Endothelial cell of umbilical vein (primary cell): Measurements from ENCODE around the gene MID1. TPM values are rescaled to one million over a fixed set of nuclear protein-coding genes. Genes with fewer than 3 reads are reported as not detected.

Experiments
- BruUV-seq: library from RNA; stranded (reverse); fragments of 400-500 nt; replicated peaks from 2 replicates; lab custom pipeline; 2021; lab: Mats Ljungman, UMichigan
- CTCF ChIA-PET: fragments of 300-600, 350-600 bp; sonication (Branson Sonifier 250); formaldehyde crosslinking; loops from one replicate; lab custom pipeline; 2021; ENCODE audit warnings: antibody characterized with exemption, inconsistent platforms; lab: Charles Lee
- POLR2A ChIA-PET: fragments of 300-600, 350-600 bp; sonication (Branson Sonifier 250); formaldehyde crosslinking; loops from one replicate; lab custom pipeline; 2021; ENCODE audit warnings: antibody characterized with exemption, inconsistent platforms; lab: Charles Lee
- DNase-seq: peaks from one replicate; pipeline ENCODE4 v3.0.0-alpha.2; 2011; ENCODE audit warnings: low read depth, low spot score
- FAIRE-seq: peaks from 2 replicates; lab custom pipeline; 2011; peaks lifted over from hg19 to GRCh38; lab: Jason Lieb, UNC
- H2AFZ ChIP-seq: 2 replicates; pipeline ENCODE4 v1.6.0; 2012; ENCODE audit warnings: low read depth, low read length, control low read depth, inconsistent platforms
- H3K27ac ChIP-seq: 2 replicates; pipeline ENCODE4 v1.5.1; 2011; ENCODE audit warnings: low read depth, mild to moderate bottlenecking, control low read depth, low read length, moderate library complexity; ENCODE audit not compliant: insufficient read depth
- H3K27me3 ChIP-seq, 2 experiments: 2 replicates each; pipeline versions ENCODE4 v1.6.0 to v1.6.1; 2011; ENCODE audit warnings: low read length in 2 of 2, mixed read lengths in 1 of 2; ENCODE audit not compliant: control insufficient read depth in 2 of 2, insufficient read depth in 2 of 2
- H3K36me3 ChIP-seq, 2 experiments: 2 replicates in 1 of 2; 3 replicates in 1 of 2; pipeline ENCODE4 v1.5.1; 2011; ENCODE audit warnings: low read length in 2 of 2, mild to moderate bottlenecking in 1 of 2, moderate library complexity in 1 of 2; ENCODE audit not compliant: control insufficient read depth in 2 of 2, insufficient read depth in 2 of 2; ENCODE audit errors: extremely low read depth in 1 of 2
- H3K4me1 ChIP-seq: 3 replicates; pipeline ENCODE4 v1.5.1; 2011; ENCODE audit warnings: mild to moderate bottlenecking, low read length; ENCODE audit not compliant: control insufficient read depth, insufficient read depth; ENCODE audit errors: extremely low read depth
- H3K4me2 ChIP-seq: 2 replicates; pipeline ENCODE4 v1.6.1; 2011; ENCODE audit warnings: low read length, control low read depth, mixed read lengths; ENCODE audit not compliant: insufficient read depth
- H3K4me3 ChIP-seq, 3 experiments: fragments of 200-600 bp in 1 of 3; sonication (generic), shearing (Covaris generic) in 1 of 3; replicated peaks in 1 of 3; 2 replicates each; pipeline ENCODE4 v1.5.1; 2011 to 2016; ENCODE audit warnings: control low read depth in 3 of 3, low read length in 3 of 3, mild to moderate bottlenecking in 2 of 3, inconsistent platforms in 1 of 3, low read depth in 1 of 3, moderate library complexity in 1 of 3; ENCODE audit not compliant: insufficient read depth in 1 of 3
- H3K79me2 ChIP-seq: 2 replicates; pipeline ENCODE4 v1.6.0; 2012; ENCODE audit warnings: low read length, inconsistent platforms; ENCODE audit not compliant: control insufficient read depth, insufficient read depth
- H3K9ac ChIP-seq: replicated peaks from 2 replicates; pipeline ENCODE3; 2011; ENCODE audit warnings: low read length, control low read depth; ENCODE audit not compliant: insufficient read depth; ENCODE audit errors: extremely low read depth
- H3K9me1 ChIP-seq: replicated peaks from 3 replicates; pipeline ENCODE4 v1.6.0; 2011; ENCODE audit warnings: mild to moderate bottlenecking, low read length; ENCODE audit not compliant: control insufficient read depth, insufficient read depth; ENCODE audit errors: extremely low read depth
- H3K9me3 ChIP-seq: replicated peaks from 2 replicates; pipeline ENCODE4 v1.5.1; 2012; ENCODE audit warnings: low read length, inconsistent platforms; ENCODE audit not compliant: control insufficient read depth, insufficient read depth
- H4K20me1 ChIP-seq: replicated peaks from 2 replicates; pipeline ENCODE3; 2011; ENCODE audit warnings: mild to moderate bottlenecking, low read length; ENCODE audit not compliant: control insufficient read depth, insufficient read depth; ENCODE audit errors: extremely low read depth
- EZH2 ChIP-seq: IDR thresholded peaks from 2 replicates; pipeline ENCODE4 v1.6.1; 2012; ENCODE audit warnings: borderline replicate concordance, low read depth, mild to moderate bottlenecking, moderate library complexity, low read length, inconsistent platforms; ENCODE audit not compliant: severe bottlenecking
- FOS ChIP-seq: IDR thresholded peaks from 2 replicates; pipeline ENCODE4 v1.6.1; 2011; ENCODE audit warnings: mild to moderate bottlenecking, low read length, moderate library complexity, borderline replicate concordance; ENCODE audit not compliant: insufficient read depth
- GATA2 ChIP-seq: IDR thresholded peaks from 2 replicates; pipeline ENCODE4 v1.7.0; 2011; ENCODE audit warnings: low read depth, mild to moderate bottlenecking, moderate library complexity, mixed read lengths, low read length; ENCODE audit not compliant: insufficient read length, insufficient read depth
- JUN ChIP-seq: IDR thresholded peaks from 2 replicates; pipeline ENCODE4 v1.6.1; 2011; ENCODE audit warnings: borderline replicate concordance, low read depth; ENCODE audit not compliant: insufficient read length, insufficient read depth
- MYC ChIP-seq: IDR thresholded peaks from one replicate; pipeline ENCODE4 v1.6.1; 2011; ENCODE audit warnings: mild to moderate bottlenecking, low read depth, low read length
- POLR2A ChIP-seq: IDR thresholded peaks from 2 replicates; pipeline ENCODE4 v1.6.1; 2012; ENCODE audit warnings: low read depth, mild to moderate bottlenecking, control low read depth, low read length
- POLR2AphosphoS5 ChIP-seq: IDR thresholded peaks from 2 replicates; pipeline ENCODE4 v1.6.1; 2012; ENCODE audit warnings: low read depth, mild to moderate bottlenecking, control low read depth, low read length, moderate library complexity; ENCODE audit not compliant: insufficient read depth
- dilution Hi-C: fragments of 300-500 bp; cut with MboI; formaldehyde crosslinking; loops from one replicate; pipeline ENCODE4 v1.15.0; 2019; ENCODE audit warnings: low sequenced_read_pairs; ENCODE audit not compliant: extremely low pct_ligation_motif_present
- intact Hi-C: fragments of 100-400 bp; cut with micrococcal nuclease; formaldehyde crosslinking; loops from one replicate; pipeline ENCODE4 v1.10.0; 2022
- polyA plus RNA-seq, 4 experiments: library from polyadenylated mRNA; depleted of rRNA in 3 of 4; stranded (reverse) in 3 of 4; unstranded in 1 of 4; fragments of >200 nt; gene quantifications; 2 replicates each; pipeline versions ENCODE4 v1.2.1 to v1.2.3, GENCODE V29; 2011 to 2012; ENCODE audit warnings: missing spikeins in 1 of 4
- total RNA-seq: library from RNA; stranded (reverse); gene quantifications from 2 replicates; pipeline ENCODE4 v1.2.3, GENCODE V29; 2021
- TF ChIP-seq, protein P1 (sequence below): IDR thresholded peaks from 2 replicates; pipeline ENCODE4 v1.6.1; 2011; ENCODE audit not compliant: insufficient read depth, insufficient read length
- TF ChIP-seq, protein P2 (sequence below), 2 donors: IDR thresholded peaks; 1 replicate in 1 of 2; 2 replicates in 1 of 2; pipeline ENCODE4 v1.5.1; 2011; ENCODE audit warnings: low read length in 2 of 2, mild to moderate bottlenecking in 2 of 2, moderate library complexity in 2 of 2, control low read depth in 1 of 2, inconsistent platforms in 1 of 2, low read depth in 1 of 2; ENCODE audit not compliant: insufficient read depth in 1 of 2; ENCODE audit errors: extremely low read depth in 1 of 2

Gene MID1
- total and polyA plus RNA-seq, 2 donors (not counting 3 experiments of a cell fraction or from before 2014, with no cell fraction given) = 21.3 to 29.8 TPM

DNA sequence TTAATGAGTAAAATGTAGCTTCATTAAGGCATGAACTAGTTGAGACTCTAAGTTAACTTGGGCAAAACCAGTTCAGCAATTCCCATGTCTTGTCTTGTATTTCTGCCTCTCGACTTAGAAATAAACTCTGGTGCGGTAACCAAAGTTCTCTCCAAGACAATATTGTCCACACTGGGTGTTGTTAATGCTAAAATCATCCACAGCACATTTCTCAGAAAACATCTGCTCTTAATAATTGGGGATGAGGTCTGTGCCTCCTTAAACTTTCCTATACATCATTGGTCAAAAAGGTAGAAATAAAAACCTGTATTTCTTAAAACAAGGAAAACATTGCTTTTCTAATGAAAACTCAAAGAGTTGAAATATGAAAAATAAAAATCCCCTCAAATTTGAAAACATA, 32.9 kb upstream of the MID1 start:
- ChIA-PET POLR2A (no interaction called here), CTCF (no interaction called here)
- H3K27ac ChIP-seq = no peak overlapping the region
- no TSS peak for BruUV-seq
- no peaks in the 10 kb centered on the region for H3K9me1 ChIP-seq
- intact Hi-C loops (no loop called here), dilution Hi-C loops (no loop called here)
- no peaks in the 10 kb centered on the region for H3K79me2 ChIP-seq
- H3K9me3 ChIP-seq = no peaks in the 10 kb centered on the region
- no peak overlapping the region for H3K4me2 ChIP-seq
- DNase-seq (no peak), FAIRE-seq (no peak)
- H3K36me3 ChIP-seq = no peaks in the 10 kb centered on the region
- H2AFZ ChIP-seq = no peak overlapping the region
- H3K4me1 ChIP-seq = no peaks in the 10 kb centered on the region
- TF ChIP-seq EZH2 (no peak), FOS (no peak), POLR2A (no peak), POLR2AphosphoS5 (no peak), GATA2 (no peak), JUN (no peak), MYC (no peak)
- TF ChIP-seq, protein P1, sequence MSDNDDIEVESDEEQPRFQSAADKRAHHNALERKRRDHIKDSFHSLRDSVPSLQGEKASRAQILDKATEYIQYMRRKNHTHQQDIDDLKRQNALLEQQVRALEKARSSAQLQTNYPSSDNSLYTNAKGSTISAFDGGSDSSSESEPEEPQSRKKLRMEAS = no peak
- TF ChIP-seq, protein P2, sequence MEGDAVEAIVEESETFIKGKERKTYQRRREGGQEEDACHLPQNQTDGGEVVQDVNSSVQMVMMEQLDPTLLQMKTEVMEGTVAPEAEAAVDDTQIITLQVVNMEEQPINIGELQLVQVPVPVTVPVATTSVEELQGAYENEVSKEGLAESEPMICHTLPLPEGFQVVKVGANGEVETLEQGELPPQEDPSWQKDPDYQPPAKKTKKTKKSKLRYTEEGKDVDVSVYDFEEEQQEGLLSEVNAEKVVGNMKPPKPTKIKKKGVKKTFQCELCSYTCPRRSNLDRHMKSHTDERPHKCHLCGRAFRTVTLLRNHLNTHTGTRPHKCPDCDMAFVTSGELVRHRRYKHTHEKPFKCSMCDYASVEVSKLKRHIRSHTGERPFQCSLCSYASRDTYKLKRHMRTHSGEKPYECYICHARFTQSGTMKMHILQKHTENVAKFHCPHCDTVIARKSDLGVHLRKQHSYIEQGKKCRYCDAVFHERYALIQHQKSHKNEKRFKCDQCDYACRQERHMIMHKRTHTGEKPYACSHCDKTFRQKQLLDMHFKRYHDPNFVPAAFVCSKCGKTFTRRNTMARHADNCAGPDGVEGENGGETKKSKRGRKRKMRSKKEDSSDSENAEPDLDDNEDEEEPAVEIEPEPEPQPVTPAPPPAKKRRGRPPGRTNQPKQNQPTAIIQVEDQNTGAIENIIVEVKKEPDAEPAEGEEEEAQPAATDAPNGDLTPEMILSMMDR (IDR thresholded peaks at IDR 0.05; ENCODE audit: extremely low read depth in 1 of 2, insufficient read depth in 1 of 2, low read depth in 1 of 2, low read length in 2 of 2) = no peak
- no peak overlapping the region for H3K4me3 ChIP-seq
- H3K27me3 ChIP-seq = peaks cover 0 to 2% of the 10 kb centered on the region in 2 experiments
- no peak overlapping the region for H3K9ac ChIP-seq
- no peaks in the 10 kb centered on the region for H4K20me1 ChIP-seq
